NCI-H82 treated with DMSO at 0.1 percent for 48 hours (cell line): ENCODE data around the gene ACER2.
"Not testable (repeated sequence)": the region's sequence is repeated elsewhere in the genome, so short reads cannot be mapped to it uniquely, and the experiment has no call there.

Source experiments
- DNase-seq: peaks from one replicate; lab custom pipeline; 2025; ENCODE audit not compliant: unreplicated experiment; lab: John Stamatoyannopoulos, UW

The ACER2 gene

DNA sequence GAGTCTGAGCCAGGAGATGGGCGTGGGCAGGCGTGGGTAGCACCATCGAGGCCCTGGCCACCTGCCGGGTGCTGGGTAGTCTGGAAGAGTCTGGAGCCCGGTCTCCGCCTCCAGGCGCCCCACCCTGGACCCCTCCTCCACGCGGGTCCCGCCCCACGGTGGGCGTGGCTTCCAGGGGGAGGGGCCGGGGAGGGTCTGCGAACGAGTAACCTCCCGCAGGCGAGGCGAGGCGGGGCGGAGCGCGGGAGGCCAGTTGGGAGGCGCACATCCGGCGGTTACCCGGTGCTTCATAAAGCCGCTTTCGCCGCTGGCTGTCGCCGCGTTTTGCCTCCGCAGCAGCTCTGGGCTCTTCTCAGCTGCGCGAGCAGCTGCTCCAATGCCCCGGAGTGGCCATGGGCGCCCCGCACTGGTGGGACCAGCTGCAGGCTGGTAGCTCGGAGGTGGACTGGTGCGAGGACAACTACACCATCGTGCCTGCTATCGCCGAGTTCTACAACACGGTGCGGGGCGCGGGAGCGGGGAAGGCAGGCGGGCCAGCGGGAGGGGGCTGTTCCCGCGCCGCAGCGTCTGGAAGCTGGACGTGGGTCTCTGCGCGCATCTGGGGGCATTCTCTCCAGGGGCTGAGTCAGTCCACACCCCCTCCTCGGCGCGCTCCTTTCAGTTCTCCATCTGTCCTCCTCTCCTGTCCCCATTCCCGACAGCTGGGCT is at the start of gene ACER2:
ACER2 (plus strand) TSS at position 317 of the 708 bp plus-strand sequence; CDS start at position 393, 76 bp downstream.
- peak; percentile 69 for DNase-seq

DNA sequence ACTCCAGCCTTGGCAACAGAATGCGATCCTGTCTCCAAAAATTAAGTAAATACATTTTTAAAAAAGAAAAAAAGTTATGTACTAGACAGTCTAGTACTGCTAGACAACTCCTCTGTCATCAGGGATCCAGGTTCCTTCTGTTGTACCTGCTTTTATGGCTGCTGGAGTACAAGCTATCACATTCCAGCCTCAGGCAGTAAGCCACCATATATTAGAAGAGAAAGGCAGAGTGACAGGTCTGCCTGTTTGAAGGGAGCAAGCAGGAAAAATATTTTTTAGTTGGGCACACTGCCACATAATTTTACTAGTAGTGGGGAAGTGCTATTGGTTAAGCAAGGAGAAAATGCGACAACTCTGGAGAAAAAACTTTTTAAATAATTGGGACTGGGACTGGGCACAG is 39.7 kb upstream of the ACER2 start:
- DNase-seq = no peak

DNA sequence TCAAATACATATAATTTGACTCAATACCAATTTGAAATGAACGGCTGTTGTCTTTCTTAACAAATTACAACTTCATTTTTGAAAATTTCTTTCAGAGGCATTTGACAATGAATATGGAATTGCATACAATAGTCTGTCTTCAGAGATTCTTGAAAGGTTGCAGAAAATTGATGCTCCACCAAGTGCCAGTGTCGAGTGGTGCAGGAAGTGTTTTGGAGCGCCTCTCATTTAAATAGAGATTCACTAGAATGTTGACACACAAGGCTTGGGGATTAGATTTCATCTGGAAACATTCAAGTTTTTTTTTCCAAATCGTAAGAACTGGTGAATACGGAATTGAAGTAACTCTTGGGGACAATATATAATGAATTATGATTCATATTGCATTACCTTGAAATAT is 36.9 kb upstream of the ACER2 start:
- no peak for DNase-seq

DNA sequence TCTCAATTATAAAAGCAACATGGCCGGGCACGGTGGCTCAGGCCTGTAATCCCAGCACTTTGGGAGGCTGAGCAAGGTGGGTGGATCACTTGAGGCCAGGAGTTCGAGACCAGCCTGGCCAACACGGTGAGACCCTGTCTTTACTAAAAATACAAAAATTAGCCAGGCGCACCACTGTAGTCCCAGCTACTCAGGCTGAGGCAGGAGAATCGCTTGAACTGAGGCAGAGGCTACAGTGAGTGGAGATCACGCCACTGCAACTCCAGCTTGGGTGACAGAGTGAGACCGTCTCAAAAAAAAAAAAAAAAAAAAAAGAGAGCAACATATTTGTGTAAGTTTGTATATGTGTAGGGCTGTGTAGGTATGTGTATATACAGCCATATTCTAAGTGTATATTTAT is 36.2 kb upstream of the ACER2 start:
- no peak for DNase-seq

- DNase-seq = no peak
Measured at GRCh38 chr9:19373527-19373926, 35.3 kb upstream of the ACER2 start.

DNA sequence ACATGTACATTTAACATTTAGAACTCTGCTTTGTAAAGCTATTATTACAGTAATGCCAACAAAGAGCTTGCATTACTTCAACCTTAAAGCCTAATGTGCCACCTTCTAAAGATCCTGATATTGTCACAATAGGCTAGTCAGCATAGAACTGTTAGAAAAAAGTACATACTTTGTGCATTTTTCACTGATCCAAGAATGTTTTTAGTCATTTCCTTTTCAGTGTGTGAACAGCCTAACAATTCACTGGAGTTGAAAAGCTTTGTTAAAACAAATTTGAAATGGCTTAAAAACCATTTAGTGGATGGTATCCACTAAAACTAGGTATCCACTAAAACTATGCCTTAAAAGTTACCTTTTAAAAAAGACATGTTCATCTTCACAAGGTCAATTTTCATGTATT is 33.3 kb upstream of the ACER2 start:
- no peak for DNase-seq

DNA sequence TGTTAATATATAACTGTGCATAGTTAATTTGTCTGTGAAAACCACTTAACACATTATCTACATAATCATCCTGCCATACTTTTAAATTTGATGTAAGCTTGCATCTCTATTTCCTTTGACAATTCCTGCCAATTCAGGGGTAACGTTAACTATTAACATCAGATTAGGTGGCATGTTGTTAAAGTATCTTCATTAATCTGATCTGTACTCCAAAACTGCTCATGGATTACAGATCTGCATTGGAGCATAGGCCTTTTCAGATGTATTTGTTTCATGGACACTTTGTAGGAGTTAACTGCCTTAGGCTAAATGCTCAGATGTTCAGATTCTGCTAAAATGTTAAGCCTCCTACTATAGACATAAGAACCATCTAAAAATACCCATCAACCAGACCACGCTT is 31.9 kb upstream of the ACER2 start:
- no peak for DNase-seq

GRCh38 chr9:19378164-19378563 is 30.6 kb upstream of the ACER2 start:
- DNase-seq = no peak

- DNase-seq = no peak
Measured at GRCh38 chr9:19378647-19379046, 30.2 kb upstream of the ACER2 start.

GRCh38 chr9:19379283-19379682 is 29.5 kb upstream of the ACER2 start:
- DNase-seq = no peak

- DNase-seq = no peak
Measured at GRCh38 chr9:19379697-19380046, 29.1 kb upstream of the ACER2 start.

- no peak for DNase-seq
Measured at GRCh38 chr9:19380826-19381075, 28.1 kb upstream of the ACER2 start.

GRCh38 chr9:19381656-19382055 is 27.2 kb upstream of the ACER2 start:
- no peak for DNase-seq

- not testable (repeated sequence) for DNase-seq
Measured at GRCh38 chr9:19385212-19385611, 23.6 kb upstream of the ACER2 start.

- DNase-seq = peak; percentile 99
Measured at GRCh38 chr9:19385786-19386501, 22.9 kb upstream of the ACER2 start.

DNA sequence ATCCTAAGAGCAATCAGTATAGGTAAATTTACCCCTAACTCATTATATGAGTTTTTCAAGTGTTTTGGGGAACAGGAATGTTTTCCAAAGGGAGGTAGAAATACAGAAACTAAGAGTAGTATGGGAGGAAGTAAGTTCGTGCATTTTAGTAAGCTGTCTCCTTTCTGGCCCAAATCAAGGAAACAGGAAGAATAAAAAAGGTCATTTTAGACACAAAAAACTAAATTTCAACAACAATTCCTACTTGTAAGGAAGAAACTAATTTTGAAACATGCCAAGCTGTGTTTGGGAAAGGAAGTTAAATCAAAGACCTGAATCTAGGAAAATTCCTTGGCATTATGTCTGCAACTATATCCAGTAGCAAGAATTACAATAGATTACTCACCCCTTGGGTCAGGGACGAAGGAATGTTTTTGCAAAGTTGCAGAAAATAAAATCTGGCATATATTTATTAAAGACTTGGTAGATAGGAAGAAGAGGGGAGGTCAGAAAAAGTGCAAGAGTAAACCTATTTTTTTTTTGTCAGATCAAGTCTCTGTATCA is 22.2 kb upstream of the ACER2 start:
- DNase-seq = no peak

DNA sequence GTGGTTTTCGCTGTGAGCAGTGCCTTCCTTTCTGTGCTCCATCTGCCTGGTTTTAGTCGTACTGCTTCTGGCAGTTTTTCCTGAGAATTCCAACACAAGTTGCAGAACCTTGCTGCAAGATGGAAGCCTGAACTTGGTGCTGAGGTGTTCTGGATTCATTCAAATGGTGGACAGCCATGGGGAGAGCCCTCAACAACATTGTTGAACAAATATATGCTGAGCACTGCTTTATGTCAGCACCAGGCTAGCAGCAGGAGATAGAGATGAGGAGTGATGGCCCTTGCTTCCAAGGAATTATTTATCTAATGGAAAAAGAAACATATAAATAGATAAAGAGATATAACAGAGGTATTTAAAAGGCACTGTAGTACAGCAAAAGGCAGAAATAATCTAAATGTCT is 21.5 kb upstream of the ACER2 start:
- DNase-seq = no peak

- not testable (repeated sequence) for DNase-seq
Measured at GRCh38 chr9:19389539-19389938, 19.3 kb upstream of the ACER2 start.

DNA sequence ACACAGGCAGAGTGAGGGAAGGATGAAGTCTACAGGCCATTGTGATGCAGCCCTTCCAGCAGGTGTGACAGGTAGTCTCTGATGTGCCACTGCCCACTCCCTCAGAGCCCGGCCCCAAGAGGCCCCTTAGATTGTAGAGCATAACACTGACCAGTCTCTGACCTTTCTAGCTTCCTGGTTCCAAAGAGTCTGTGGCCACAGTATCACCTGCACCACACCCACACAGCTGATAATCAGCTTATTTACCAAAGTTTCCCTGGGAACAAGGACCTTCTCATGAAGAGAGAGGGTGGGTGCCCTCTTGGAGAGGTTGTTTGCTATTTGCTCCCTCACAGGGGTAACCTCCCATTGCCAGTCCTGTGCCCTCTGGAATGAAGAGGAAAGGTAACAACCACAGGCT is 11.0 kb upstream of the ACER2 start:
- DNase-seq = no peak

GRCh38 chr9:19403231-19403630 is 5.6 kb upstream of the ACER2 start:
- not testable (repeated sequence) for DNase-seq

- no peak for DNase-seq
Measured at GRCh38 chr9:19404283-19405075, 4.3 kb upstream of the ACER2 start.

- DNase-seq = peak; percentile 22
Measured at GRCh38 chr9:19405771-19406170, 3.0 kb upstream of the ACER2 start.
